GM18861 (cell line): ENCODE measurements around the gene VAV3.
"Not testable (repeated sequence)": the region's sequence is repeated elsewhere in the genome, so short reads cannot be mapped to it uniquely, and the experiment has no call there.

Source experiments
- ATAC-seq: cut with Tn5 transposase; IDR thresholded peaks from one replicate; pipeline ENCODE4 v1.9.1; 2021; ENCODE audit not compliant: unreplicated experiment

Gene VAV3

GRCh38 chr1:107653765-107654164 is 311.2 kb downstream of the VAV3 start:
- ATAC-seq = no peak

DNA sequence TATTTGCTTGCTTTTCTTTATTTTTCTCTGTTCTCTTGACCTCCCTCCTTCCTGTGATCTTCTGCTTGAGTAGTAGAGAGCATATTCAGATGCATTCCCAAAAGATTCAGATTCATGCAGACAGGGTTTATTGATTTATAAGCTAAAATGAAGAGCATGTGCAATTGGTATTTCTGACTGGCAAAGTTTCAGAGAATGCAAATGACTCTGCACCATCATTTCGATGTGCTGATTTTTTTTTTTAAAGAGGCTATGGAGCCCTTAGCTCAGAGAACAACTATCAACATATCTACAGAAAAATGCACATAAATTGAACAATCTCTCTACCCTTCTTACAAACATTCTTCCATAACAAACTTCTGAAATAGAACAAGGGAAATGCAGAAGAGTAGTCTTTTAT is 312.0 kb downstream of the VAV3 start:
- no peak for ATAC-seq

DNA sequence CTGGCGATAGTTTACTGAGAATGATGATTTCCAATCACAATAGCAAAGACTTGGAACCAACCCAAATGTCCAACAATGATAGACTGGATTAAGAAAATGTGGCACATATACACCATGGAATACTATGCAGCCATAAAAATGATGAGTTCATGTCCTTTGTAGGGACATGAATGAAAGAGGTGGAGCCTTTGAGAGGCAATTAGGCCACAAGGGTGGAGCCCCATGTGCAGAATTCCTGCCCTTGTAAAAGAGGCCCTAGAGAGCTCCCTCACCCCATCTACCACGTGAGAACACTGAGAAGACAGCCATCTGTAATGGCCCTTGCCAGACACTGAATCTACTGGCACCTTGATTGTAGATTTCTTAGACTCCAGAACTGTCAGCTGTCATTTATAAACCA is 314.2 kb downstream of the VAV3 start:
- not testable (repeated sequence) for ATAC-seq

DNA sequence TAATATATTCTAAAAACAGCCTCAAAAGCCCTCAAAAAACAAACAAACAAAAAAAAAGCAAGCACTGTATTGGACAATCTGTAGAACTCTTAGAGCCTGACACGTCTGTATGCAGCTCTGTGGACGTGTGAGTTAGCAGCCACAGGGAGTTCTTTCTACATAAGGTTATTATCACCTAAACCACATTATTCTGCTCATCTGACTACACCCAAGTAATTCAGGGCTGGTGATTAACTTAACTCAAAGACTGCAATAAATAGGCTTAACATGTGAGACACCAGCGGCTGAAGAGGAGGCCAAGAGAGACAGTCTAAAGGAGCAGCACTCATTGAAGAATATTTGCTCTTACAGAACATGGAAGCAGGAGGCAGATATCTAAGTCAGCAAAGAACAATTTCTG is 316.0 kb downstream of the VAV3 start:
- no peak for ATAC-seq

DNA sequence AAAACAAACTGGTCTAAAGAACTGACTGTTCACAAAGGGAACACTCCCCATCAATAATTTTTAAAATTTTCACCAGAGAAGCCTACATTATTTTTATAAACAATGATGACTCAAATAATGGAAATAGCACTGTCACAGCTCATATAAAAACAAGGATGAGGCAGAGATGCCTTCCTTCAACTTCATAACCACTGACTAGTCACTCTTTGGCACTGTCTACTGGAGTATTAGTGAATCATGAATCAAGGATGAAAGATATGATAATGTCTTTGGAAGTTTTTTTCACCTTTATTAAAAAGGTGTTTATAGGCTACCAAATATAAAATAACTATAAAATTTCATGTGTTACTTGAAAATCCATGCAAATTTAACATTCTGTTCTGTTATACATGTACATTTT is 316.9 kb downstream of the VAV3 start:
- ATAC-seq = no peak

DNA sequence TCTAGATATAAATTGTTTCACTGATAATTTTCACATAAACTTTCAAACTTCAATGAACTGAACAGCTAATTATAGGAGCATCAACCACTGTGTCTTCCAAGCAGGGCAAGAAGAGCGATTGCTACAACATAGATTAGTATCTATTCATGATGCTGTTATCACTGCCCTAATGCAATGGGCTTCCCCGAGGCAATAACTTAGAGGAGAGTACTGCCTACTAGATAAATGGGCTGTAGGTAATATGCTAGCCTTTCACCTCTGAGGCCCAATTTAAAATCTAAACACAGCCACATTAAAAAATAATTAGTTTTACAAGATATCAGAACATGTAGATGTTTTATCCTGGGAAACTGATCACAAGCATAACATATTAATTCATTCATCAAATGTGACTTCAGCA is 318.0 kb downstream of the VAV3 start:
- ATAC-seq = no peak

GRCh38 chr1:107643766-107644165 is 321.2 kb downstream of the VAV3 start:
- ATAC-seq = no peak

DNA sequence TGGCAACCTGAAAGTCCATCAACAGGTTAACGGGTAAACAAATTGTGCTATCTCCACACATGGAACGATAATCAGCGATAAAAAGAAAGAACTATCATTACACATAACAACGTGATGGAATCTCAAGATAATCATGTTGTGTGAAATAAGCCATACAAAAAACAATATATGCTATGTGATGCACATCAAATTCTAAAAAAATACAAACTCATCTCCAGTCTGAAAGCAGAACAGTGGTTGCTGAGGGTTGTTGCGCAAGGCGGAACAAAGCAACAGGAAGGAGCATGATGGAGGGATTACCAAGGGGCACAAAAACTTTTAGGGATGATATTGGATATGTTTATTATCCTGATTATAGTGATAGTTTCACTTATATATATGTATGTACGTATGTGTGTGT is 324.8 kb downstream of the VAV3 start:
- no peak for ATAC-seq

DNA sequence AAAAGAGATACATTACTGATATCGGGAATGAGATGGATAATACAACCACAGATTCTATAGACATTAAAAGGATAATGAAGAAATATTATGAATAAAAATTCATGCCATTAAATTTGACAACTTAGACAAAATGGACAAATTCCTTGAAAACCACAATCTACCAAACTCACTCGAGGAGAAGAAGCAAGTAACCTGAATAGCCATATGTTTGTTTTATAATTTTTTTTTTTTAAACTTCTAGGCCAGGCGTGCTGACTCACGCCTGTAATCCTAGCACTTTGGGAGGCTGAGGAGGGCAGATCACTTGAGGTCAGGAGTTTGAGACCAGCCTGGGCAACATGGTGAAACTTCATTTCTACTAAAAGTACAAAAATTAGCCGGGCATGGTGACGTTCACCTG is 327.9 kb downstream of the VAV3 start:
- ATAC-seq = no peak

DNA sequence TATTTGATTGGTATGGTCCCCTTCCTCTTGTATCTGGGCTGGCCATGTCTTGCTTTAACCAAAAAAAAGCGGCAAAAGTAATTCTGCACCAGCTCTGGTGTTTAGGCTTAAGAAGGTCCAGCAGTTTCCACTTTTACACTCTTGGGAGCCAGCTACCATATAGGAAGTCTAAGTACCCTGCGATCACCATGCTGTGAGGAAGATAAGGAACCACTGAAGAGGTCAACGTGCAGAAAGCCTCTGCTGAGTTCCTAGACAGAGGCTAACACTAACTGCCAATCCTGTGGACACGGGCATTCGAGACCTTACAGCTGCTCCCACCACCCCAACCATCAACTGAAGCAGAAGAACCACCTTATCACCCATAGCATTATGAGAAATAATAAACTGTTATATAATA is 331.4 kb downstream of the VAV3 start:
- no peak for ATAC-seq

DNA sequence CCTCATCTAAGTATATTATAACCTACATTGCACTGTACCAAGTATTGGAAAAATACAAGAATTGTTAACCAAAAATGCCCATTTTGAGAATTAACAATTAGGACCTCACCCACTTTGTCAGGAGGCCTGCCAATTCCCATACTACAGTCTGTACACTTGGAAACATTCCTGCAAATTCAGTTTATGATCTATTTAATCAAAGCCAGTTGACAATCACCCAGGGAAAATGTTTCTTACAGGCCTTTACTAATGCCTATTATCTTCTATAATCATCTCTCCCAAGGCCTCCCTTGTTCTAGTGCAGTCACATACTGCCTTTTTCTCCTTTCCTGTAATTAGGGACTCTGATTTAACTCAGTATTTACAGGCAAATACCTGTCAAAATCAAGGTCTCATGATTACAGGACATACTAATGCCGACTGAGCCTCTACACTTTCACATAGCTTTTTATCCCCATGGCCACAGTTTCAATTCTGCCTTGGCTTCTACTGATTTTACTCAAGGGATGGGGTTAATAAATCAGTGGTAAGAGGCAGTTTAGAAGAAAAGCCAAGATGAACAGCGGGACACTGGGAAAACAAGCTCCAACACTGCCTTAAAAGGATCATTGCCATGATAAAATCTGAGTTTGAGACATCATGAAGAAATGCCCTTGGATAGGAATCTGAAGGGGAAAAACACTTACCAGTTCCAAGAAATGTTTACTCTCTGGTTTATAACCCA is 338.7 kb downstream of the VAV3 start:
- ATAC-seq = no peak

DNA sequence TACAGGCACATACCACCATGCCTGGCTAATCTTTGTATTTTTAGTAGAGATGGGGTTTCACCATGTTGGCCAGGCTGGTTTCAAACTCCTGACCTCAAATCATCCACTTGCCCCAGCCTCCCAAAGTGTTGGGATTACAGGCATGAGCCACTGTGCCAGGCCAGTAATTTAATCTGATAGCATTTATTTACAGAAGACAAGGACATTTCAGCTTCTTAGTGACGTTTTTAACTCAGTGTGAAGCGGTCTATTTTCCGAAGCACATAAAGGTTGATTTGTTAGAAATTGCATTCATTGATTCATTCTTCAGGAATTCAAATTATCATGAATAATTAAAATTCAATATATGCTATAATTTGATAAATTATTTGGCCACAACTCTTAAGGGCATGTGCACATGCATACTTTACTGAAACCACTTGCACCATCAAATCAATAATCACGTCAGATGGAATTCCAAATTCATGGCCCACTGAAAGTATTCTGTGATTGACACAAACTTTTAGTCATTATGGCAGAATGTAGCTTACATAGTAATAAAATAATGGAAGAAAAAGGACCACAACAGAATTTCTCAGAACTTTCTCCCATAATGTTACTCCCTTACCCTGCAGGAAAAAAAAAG is 339.5 kb downstream of the VAV3 start:
- no peak for ATAC-seq

DNA sequence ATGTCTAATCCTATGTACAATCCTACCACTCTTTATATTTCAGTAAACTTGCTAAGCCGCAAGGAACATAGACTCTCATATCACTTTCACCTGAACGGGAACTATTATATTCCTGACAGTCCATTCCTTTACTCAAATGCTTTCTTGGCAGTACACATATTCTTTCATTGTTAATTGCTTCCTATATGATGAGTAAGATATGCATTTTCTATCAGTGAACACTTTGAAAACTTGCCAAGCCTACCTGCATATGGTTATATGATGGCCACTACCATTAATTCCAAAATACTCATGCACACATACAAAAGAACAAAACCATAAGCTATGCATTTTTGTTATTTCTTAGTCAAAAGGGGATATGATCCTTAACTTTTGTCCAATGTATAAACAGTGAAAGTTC is 341.5 kb downstream of the VAV3 start:
- ATAC-seq = no peak

DNA sequence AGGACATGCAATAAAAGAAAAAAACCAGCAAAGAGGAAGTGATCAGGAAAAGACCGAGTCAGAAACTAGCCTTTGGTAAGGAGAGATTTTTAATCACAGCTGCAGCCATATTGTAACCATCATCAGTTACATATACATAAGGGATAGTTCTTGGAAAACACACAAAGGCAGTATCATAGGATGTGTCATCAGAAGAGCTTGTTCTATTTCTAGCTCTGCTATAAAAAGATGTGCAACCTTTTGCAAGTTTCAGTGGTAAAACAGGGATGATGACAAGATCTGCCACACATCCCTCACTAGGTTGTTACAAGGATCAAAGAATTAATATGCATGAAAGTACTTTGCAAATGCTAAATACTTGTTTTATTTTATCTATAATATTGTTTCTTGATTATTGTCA is 342.0 kb downstream of the VAV3 start:
- no peak for ATAC-seq

DNA sequence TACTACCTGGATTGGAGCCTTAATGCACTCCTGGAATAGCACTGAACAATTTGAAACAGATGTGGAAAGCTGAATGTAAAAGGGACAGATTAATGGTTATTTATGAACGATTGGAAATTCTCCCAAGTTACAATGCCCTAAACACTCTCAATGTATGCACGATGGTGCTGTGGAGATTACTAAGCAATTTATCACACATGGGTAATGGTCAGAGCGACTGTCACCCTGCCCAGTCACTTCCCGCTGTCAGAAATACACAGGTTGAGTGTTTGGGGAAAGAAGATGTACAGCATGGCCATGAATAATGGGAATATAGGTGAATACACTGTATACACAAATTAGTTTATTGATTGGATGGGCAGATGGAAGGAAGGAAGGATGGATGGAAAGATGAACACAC is 342.4 kb downstream of the VAV3 start:
- ATAC-seq = no peak

DNA sequence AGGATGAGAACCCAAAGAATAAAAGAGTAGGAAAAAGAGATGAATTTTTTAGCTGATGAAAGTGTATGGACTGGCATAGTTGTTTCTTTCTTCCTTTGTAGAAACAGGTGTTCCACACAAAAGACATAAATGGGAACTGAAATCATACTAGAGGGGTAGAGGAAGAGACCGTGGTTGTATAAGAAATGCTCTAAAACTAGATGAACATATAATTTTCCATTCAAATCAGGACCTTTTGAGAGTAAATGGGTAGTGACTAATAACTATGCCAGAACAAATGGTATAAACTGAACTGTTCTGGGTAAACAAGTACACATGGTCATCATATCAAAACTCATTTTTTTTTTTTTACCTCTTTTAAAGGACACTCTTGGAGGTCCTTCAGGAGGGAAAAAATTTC is 344.2 kb downstream of the VAV3 start:
- no peak for ATAC-seq

DNA sequence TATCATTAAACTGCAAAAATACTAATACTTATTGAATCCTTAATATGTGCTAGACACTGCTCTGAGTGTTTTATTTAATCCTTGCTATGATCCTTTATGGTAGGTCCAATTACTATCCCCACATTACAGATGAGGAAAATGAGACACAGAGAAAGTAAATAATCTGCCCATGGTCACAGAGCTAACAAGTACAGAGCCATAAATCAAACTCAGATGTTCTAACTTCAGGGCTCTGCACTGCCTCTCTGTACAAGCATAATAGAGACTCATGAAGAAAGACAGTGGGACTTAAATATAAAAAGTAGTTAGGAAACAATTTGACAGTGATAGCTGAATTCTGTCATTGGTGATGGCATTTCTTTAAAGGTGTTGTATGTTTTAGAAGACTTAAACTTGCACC is 346.4 kb downstream of the VAV3 start:
- no peak for ATAC-seq

DNA sequence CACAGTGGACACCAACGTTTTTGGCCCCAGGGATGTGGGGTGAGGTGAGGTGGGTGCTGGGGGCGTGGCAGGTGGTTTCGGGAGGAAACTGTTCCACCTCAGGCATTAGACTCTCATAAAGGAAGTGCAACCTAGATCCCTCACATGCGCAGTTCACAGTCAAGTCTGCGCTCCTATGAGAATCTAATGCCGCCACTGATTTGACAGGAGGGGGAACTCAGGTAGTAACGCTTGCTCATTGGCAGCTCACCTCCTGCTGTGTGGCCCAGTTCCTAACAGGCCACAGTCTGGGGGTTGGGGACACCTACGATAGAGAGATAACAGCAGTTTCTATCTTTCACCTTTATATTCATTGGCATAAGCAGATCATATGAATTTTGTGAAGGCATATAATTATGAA is 347.1 kb downstream of the VAV3 start:
- ATAC-seq = no peak

DNA sequence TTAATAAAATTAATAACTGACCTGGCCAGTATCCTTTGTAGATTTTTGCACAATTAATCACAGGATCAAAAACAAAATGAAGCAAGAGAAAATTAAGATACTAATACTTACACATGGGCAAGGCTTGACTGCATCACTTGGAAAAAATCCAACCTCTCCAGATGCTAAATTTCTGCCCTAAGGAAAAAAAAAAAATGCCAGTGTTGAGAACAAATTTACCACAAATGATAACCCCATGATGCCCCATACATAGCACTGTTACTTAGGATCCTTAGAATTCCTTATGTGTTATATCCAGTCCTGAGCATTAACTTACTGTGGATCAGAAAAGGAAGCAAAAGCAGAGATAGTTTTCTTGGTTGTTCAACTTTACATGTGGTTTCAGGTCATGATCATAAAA is 347.5 kb downstream of the VAV3 start:
- ATAC-seq = no peak

DNA sequence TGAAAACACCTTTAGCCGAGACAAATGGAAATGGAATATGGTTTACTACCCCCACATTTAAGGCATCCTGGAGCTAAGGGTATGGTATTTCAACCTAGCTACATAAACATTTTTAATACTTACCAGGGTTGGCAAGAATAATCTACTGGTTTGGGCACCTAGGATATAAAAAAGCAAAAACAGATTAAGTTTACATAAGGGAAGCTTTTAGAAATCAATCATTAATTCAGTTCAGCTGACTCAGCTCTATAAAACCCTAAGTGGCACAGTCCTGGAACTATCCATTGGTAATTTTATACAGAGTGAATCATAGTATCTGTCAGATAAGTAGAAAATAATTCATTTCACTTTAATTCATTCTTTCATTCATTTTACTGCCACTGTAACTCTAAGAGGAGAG is 355.2 kb downstream of the VAV3 start:
- no peak for ATAC-seq

DNA sequence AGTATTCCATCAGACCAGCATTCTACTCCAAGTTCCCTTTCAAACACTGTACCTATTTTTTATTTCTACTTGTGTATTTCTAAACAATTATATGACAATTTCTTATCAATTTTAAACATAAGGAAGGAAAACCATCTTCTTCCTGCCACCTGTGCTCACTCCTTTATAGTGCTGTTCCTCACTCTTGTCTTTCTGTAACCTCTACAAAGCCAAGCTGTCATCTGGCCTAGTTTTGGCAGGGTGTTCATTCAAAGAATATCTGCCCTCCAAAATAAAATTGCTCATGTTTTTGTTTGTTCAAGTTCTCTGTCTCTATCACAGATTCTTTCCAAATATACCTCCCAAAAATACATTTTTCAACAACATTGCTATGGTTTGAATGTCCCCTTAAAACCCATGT is 360.2 kb downstream of the VAV3 start:
- no peak for ATAC-seq

DNA sequence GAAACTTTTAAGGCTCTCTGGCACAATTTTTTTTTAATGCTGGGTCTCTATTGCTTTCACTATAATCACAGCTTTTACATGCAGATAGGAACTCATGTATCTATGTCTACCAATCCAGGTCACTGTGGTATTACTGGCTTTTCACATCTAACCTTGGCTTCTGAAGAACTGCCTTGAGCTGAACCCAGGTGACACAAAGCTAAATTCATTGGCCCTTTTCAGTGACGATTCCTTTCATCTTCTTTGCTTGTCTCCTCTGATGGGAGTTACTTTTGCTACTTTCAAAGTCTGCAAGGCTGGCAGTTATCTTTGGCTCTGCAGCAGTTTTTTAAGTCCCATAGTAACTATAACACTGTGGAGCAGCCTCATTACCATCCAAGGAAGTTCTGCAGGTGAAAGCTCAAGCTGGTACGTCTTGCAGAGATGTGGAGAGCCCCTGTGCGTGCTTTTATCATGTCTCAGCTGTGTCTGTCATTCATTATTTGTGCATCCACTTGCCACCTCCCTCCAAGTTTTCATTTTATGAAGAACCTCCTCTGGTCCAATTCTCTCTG is 364.3 kb downstream of the VAV3 start:
- ATAC-seq = no peak

GRCh38 chr1:107599220-107599619 is 365.8 kb downstream of the VAV3 start:
- ATAC-seq = no peak
